ENCODE results near the gene TBC1D19.

- no peak for TF ChIP-seq CTCF (IDR thresholded peaks at IDR 0.05; ENCODE audit: insufficient read depth, low read length)
- TF ChIP-seq POLR2AphosphoS5 (IDR thresholded peaks at IDR 0.05; ENCODE audit: low read depth): no peak
- TF ChIP-seq GABPA (IDR thresholded peaks at IDR 0.05; ENCODE audit: low read depth): no peak
- TF ChIP-seq REST (IDR thresholded peaks at IDR 0.05; ENCODE audit: insufficient replicate concordance, low read depth): no peak
Measured at GRCh38 chr4:26557164-26557563, 26.7 kb upstream of the TBC1D19 start.
